Stimulated activated CD4-positive, alpha-beta T cell treated with anti-CD3 and anti-CD28 coated beads, Interleukin-12 subunit alpha, Interleukin-12 subunit beta, amount 100 ng/mL, for 4 hours (primary cell): Measurements from ENCODE around the gene ADGRD1.

Experiments used
- DNase-seq: peaks from one replicate; pipeline ENCODE4 v3.0.0-alpha.2; 2020

Gene ADGRD1

GRCh38 chr12:131027876-131028586 lies 74.3 kb downstream of the ADGRD1 start:
- DNase-seq: no peak

DNA sequence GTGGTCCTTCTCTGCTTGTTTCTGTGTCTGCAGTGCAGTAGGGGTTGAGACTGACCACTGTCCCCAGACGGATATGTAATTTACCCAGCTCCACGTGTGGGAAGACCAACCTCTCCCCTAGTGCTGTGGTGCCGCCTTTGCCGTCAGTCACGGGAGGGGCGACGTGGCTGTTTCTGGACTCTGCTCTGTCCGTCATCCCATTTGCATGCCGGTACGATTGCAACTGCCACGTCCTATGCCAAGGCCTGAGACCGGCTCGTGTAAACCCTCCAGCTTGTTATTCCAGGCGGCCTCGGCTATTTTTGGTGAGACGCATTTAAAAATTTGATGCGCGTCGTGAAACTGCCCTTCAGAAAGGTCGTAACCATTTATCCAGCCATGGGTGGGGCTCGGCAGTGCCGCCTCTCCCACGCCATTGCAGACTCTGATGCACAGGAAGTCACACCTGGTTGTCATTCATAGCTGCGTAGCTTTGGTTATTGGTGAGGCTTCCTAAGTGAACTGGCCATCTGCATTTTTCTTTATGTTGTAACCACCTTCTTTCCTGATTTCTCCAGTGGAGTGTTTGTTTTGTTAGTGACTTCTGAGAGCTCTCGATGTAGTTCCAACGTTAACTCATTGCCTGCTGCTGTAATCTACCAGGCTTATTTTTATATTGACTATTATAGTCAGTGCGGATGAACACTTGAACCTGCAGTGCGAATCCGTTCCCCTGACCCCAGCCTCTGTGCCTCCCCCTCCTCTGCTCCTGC lies 75.1 kb downstream of the ADGRD1 start:
- no peak for DNase-seq

DNA sequence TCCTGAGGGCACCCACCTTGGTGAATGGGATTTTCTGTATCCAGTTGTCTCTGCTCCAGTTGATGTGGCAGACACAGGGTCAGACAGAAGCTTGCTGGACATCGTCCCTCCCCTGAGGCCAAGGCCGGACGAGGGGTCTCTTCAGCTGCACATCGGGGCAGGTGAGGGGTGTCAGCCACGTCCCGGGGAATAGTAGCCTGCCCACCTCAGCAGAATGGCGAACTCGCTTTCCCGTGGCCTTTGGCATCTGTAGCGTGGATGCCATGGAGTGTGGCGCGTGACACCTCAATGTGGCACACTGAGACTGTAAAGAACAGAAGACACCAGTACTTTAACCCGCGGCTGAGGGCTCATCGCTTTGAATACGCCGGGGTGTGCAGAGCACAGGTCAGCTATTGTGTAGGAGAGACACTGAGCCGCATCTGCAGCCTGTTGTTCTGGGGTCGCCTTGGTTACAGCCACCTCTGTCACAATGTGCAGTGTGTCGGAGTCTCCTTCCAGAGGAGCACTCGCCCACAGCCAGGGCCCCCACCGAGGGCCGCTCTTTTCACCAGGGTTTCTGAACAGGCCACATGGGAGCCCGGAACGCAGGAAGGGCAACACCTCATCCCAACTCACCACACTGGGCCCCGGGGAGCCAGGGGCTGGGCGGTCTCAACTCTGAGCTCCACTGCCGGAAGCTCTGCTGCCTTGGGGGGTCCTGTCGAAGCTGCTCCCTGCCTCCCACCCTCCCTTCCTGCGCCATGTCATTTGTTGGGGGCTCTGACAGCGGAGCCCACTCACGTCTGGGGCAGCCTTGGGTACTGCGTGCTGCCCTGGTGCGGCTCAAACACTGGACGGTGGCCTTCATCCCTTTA lies 77.0 kb downstream of the ADGRD1 start:
- DNase-seq: no peak

DNA sequence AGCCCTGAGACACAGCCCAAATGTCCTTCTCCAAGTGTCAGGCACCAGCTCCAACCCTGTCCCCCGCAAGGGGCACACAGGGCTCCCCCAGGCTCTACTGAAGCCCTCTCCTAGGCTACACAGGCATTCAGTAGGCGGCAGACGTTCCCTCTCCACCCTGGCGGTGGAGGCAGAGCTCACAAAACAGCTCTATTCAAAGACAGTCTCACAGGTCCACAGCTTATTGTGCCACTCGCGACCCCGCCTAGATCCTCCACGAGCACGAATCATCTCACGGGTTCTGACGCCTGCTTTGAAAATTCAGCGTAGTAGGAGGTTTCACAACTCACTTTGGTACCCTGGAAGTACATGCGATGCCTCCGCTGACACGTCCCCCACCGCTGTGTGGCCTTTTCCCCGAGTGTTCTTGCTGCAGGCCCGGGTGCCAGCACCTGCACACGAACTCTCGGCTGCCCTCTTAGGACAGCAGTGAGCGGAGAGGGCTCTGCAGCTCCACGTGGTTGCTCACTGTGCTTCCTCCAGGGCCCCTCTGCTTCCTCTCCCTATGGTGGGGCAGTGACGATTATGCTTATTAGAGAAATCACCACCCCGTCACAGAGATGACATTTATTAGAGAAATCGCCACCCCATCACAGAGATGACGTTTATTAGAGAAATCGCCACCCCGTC lies 78.5 kb downstream of the ADGRD1 start:
- DNase-seq: no peak

DNA sequence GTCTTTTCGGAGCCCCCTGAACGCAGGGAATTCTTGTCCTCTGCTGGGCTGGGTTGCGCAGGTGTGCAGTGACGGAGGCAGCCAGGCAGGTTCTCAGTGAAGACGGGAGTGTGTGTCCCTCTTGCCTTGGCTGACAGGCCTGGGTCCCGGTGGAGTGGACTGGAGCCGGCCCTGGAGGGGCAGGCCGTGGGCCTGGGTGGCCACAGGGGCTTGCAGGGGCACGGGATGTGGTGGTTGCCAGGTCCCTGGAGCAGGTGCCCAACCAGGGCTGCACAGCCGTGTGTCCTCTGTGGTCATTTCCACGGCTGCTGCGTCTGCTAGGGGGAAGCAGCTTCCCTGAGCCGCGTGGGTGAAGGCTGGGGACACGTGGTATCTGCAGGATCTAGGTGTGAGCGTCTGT lies 79.8 kb downstream of the ADGRD1 start:
- no peak for DNase-seq

- DNase-seq: no peak
These were observed 80.3 kb downstream of the ADGRD1 start for GRCh38 chr12:131033886-131034482.

DNA sequence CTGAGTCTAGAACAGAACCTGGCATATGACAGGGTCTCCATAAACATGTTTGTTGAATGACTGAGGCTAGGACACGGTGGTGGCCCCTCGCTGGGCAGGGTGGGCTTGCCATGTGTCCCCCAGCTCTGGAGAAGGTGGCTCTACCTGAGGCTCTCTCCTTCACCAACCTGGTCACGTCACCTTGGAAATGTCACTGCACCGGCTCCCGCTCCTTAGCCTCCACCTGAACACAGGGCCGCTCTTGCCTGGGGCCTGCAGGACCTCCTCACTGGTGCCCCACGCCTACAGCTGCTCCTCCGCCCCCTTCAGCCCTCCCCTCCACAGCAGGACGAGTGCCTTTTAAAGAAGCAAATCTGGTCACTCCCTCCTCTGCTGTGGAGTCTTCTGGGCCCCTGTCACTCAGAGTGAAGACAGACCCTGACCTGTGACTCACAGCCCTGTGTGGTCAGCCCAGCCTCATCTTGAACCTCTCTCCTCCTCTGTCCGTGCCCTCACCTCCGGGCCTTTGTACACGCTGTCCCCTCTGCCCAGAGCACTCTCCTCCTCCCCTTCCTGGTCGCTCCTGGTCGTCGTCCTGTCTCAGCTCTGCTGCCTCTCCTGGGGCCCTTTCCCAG lies 81.0 kb downstream of the ADGRD1 start:
- DNase-seq: no peak

DNA sequence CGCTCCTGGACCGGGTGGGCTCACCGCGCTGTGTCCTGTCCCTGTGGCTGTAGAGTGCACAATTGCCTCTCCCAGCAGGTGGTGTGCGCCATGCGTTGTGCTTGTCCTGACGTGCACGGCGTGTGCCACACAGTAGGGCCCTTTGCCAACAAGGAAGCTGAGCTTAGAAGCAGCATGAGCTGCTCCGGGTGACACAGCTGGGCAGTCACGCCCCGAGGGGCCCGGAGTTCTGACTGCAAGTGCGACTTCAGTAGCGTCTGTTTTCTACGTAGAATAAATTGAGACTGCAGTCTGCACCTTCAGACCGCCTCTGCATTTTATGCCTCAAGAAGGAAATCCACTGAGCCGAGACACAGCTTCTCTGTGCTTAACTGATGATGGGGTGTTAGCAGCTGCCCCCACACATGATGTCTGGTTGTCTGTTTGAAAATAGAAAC lies 81.6 kb downstream of the ADGRD1 start:
- DNase-seq: no peak

- DNase-seq: no peak
These were observed 84.5 kb downstream of the ADGRD1 start for GRCh38 chr12:131038159-131038558.

GRCh38 chr12:131038961-131039950 lies 85.5 kb downstream of the ADGRD1 start:
- DNase-seq: no peak

DNA sequence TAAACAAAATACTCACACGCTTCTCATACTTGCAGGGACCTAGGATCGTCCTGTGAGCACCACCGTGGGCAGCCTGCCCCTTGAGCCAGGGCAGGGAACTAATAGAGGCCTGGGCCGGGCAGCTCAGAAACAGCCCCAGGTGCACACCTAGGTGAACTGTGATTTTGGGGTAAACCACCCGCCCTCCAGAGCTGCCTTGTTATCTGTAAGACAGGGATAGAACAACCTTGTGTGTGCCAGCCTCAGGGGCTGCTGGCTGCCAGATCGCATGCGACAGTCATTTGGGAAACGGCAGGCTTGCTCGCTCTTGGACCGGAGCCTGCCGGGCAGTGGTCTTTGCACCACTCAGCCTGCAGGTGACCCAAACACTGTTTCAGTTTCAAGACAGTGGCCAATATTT lies 86.8 kb downstream of the ADGRD1 start:
- no peak for DNase-seq

GRCh38 chr12:131041216-131041967 lies 87.7 kb downstream of the ADGRD1 start:
- DNase-seq: no peak

GRCh38 chr12:131041968-131042833 lies 88.5 kb downstream of the ADGRD1 start:
- DNase-seq: no peak

GRCh38 chr12:131042834-131043245 lies 89.1 kb downstream of the ADGRD1 start:
- DNase-seq: no peak

GRCh38 chr12:131043401-131043871 lies 89.7 kb downstream of the ADGRD1 start:
- DNase-seq: no peak

DNA sequence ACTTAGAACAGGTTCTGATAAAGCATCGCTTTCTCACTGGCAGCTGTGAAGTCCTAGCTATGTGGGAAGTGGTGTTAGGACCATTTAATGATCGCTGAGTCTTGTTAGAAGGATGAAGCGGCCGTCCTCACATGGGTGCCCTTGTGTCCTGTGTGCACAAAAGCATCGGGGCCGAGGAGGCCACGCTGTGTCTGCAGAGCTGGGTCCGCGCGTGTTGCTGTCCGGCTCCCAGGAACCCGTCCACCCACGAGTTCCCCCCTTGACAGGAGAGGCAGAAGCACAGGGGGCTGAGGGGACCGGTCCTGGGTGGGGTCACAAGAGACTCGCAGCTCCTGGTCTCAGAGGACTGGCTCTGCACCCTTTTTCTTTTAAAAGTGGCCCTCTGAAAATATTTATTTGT lies 90.4 kb downstream of the ADGRD1 start:
- no peak for DNase-seq

GRCh38 chr12:131044760-131045381 lies 91.2 kb downstream of the ADGRD1 start:
- DNase-seq: no peak
